ENCODE results near the gene SNAP25.

DNA sequence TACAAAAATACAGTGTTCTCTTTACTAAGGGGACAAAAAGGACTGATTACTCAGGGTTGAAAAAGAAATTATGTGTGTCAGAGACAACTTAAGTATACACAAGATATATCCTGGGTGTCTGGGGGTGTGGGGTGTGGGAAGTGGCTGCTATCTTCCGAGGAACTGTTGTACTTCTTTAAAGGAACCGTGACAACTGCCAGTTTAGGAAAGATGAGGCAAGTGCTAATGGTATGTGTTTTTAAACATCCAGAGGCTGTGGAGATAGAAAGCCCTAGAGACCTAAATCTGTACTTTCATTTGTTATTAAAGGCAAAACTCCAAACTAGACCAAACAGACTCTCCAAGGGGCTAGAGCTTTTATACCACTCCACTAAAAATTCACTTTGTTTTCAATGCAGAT lies 95.6 kb downstream of the SNAP25 start:
- TF ChIP-seq, protein P1, sequence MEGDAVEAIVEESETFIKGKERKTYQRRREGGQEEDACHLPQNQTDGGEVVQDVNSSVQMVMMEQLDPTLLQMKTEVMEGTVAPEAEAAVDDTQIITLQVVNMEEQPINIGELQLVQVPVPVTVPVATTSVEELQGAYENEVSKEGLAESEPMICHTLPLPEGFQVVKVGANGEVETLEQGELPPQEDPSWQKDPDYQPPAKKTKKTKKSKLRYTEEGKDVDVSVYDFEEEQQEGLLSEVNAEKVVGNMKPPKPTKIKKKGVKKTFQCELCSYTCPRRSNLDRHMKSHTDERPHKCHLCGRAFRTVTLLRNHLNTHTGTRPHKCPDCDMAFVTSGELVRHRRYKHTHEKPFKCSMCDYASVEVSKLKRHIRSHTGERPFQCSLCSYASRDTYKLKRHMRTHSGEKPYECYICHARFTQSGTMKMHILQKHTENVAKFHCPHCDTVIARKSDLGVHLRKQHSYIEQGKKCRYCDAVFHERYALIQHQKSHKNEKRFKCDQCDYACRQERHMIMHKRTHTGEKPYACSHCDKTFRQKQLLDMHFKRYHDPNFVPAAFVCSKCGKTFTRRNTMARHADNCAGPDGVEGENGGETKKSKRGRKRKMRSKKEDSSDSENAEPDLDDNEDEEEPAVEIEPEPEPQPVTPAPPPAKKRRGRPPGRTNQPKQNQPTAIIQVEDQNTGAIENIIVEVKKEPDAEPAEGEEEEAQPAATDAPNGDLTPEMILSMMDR (conservative IDR thresholded peaks at IDR 0.05), result no peak
- TF ChIP-seq EZH2 (IDR thresholded peaks at IDR 0.05; ENCODE audit: low read depth), result no peak

All from PC-9 (cell line).